Suppressor macrophage (primary cell): ENCODE results near the gene RAI1.
A peak's percentile ranks its signal among the peaks of the same experiment; 100 is the strongest.

Experiments used
- DNase-seq, 4 experiments: peaks; one replicate each; pipeline ENCODE4 v3.0.0-alpha.2; 2020 to 2022

RAI1 gene

DNA sequence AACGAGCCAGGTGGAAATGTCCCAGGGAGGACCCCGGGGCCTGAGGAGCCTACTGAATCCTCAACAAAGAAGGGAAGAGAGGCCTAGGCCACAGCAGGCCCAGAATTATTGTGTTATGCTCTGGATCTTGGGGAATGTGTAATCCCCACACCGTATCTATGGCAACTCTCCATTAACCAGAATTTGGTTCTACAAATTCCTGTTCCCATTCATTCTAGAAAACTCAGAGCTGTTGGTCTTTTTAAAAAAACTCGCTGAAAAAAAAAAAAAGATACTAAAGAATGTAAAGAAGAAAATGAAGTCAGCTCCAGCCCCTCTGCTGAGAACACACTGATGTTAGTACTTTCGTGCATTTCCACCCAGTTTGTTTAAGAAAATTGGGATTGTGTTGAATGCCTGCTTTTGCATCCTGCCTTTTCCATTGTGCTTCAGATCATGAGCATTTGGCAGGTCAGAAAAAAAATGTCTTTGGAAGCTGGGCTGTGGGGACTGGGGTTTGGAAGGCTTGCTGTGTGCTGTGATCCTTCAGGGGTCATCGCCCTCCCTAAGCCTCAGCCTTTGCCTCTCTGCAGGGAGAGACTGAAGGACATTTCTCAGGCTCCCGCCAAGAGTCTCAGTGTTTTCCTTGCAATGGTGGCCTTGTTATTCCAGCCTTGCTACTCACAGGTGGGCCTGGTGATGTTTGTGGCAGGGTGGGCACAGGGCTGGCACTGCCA, 86.1 kb downstream of the RAI1 start:
- DNase-seq = no peak

DNA sequence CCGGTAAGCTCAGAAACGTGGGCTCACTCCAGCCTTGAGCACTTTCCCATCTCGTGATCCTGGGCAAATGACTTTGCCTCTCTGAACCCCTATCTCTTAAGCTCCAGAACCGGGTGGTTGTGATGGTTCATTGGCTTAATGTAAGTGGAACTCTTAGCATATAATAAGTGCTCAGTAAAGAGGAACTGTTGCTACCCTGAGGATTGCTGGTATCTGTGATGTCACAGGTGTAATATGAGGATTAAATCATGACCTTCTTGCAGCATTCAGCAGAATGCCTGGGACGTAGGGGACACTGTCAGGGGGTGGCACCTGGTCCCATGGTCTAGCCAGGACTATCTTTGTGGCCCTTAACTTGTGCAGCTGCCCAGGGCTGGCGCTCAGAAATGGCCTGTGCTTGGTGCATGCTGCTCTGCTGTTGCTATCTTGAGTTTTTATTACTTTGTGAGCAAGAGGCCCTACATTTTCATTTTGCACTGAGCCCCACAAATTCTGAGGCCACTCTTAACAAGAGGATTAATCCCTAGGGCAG, 86.7 kb downstream of the RAI1 start:
- no peak for DNase-seq

DNA sequence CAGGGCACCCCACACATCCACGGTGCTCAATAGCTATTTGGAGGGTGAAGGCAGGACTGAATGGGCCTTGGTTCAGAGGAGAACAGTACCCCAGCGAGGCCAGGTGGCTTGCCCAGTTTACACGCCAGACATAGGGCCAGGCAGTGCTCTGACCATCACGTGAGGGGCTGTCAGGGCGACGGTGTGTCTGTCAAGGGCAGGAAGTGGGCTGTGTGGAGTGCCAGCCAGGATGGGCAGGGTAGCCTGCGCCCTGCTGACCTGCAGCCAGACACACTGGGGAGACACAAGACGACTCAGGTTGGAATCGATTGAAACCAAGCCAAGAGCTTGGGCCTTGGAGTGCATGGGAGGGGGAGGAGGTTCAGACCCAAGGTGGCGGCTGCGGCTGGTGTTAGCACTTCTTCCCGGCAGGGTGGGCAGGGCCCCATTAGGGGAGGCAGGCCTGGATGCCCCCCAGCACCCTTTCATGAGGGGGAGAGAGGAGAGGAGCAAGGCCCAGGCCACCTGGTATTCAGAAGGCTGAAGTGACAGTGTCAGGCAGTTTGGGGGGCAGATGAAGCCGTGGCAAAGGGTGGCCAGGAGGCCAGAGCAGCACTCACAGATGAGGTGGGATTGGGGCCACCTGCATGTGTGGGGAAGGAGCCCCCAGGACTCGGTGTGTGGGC, 87.3 kb downstream of the RAI1 start:
- no peak for DNase-seq

DNA sequence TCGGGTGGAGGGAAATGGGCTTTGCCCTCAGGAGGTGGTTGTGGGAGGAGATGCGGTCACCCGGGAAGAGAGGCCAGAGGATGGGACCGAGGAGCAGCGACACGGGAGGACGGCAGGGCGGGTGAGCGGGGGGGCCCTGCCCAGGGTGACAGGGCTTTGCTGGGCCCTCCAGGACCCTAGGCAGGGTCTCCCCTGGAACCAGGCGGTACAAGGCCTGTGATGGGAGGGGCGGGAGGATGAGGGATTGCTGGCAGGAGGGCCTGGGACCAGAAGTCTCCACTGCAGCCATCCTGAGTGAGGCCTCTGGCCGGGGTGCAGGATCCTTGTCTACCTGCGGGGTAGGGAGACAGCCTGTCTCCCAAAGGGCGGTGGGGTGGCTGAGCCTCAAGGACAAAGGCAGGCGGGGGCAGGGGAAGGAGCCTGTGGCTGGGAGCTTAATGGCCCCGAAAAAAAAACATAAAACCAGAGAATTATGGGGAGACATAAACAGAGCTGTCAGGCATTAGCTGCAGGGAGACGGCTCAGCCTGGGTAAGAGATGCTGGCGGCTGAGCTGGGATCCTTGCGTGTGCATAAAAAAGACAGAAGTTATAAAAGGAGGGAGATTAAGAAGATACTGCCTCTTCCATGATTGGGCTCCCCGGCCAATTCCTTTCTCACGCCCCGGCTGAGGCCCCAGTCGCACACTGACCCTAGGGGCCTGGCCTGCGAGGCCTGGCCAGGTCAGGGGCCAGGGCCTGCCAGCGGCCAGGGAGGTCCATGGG, 88.8 kb downstream of the RAI1 start:
- DNase-seq = no peak

DNA sequence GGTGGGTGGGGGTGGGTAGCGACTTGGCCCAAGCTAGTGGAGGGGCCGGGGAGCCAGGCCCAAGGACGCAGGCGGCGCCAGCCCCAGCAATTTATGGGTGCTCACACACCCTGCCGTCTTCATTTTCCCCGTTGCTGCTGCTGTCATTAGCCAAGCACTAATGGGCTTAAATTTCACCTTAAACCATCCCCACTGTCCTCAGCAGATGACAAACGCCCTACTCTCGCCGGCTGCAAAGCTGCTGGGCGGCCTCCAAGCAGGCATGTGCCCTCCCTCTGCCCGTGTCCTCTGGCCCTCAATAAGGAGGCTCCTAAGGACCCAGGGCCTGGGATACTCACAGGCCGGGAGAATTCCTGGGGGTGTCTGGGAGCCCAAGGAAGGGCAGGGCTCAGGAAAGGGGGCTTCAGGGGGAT, 89.4 kb downstream of the RAI1 start:
- no peak for DNase-seq

DNA sequence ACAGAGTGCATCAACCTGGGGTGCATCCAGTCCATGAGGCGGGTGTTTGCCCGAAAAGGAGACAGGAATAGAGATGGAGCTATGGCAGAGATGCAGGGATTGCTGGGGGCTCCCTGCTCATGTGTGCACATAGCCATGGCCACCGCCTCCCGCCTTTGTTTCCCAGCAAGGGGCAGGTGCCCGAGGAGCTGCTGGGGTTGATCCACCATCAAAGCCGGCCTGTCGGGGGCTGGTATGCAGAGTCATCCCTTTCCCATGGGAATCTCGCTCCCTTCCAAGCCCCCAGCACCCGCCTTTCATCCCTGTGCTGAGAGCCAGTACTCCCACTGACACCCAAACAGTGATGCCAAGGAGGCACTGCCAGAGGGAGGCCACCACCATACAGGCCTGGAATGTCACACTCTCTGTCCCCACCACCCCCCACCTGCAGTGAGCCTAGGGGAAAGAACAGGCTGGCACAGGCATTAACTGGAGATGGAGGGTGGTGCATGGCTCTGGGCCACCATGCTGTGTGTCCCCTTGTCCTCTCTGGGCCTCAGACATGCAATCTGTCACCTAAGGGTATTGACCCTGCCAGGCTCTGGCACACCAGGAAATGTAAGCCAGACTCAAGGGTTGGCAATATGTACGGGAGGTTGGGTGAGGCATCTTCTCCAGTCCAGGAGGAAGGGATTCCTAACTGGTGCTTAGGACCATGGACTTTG, 90.4 kb downstream of the RAI1 start:
- no peak for DNase-seq

DNA sequence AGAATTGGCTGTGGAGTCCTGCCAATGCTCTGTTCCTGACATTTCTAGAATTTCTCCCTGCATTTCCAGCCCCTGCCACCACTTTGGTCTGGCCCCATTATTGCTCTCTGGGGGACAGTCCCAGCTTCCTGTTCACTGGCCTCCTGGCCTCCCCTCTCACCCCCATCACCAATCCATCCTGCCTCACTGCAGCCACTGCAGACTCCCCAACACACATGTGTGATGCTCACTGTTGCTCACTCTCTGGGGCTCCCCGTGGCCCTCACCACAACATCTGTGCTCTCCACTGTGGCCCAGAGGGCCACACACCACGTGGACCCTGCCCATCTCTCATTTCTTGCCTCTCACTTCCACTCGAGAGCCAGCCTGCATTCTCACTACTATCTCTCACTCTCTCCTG, 91.0 kb downstream of the RAI1 start:
- DNase-seq = no peak

DNA sequence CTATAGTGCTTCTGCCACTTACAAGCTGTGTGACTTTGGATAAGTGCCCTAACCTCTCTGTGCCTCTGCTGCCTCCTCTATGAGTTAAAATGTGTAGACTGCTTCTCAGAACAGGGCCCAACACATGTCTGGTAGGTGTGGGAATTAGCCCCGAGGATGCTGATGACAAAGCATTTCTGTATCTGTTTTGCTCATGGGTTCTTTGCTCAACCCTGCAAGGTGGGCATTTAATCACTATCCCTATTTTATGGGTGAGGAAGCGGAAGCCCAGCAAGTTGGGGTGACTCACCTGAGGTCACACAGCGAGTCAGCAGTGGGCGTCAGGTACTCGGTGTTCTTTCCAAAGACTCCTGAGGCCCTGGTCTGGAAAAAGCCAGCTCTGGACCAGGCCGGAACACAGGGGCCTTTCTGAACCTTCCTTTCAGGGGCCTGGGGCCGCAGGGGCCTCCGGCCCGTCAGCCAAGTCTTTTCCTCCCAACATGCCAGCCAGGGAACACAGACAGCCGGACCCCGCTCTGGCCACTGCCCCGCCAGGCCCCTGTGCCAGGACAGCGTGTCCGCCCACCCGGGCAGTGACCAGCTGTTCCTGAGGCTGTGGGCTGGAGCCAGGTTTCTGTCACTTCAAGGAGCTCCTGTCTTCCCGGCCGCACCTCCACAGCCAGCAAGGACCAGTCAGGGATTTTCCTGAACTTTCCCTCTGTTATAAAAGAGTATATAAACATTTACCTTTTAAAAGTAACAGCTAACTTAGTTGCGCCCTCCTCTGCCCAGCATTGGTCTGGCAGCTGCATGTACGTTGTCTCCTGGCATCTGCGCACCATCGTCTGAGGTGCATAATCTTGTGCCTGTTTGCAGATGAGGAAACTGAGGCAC, 93.0 kb downstream of the RAI1 start:
- DNase-seq = peak in 1 of 4 experiments; percentile 6

DNA sequence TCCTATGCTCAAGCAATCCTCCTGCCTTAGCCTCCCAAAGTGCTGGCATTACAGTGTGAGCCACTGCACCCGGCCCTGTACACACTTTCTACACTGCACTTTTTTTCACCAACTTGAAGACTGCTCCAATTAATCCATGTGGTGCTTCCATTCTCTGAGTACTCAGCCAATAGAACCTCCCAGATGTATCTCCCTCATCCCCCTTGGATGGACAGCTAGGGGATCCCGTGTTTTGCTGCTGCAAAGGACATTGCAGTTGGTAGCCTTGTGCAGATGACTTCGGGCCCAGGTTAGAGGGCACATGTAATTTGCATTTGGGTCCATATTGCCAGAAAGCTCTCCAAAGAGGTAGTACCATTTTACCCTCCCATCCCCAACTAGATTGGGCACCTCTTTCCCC, 95.6 kb downstream of the RAI1 start:
- no peak for DNase-seq

DNA sequence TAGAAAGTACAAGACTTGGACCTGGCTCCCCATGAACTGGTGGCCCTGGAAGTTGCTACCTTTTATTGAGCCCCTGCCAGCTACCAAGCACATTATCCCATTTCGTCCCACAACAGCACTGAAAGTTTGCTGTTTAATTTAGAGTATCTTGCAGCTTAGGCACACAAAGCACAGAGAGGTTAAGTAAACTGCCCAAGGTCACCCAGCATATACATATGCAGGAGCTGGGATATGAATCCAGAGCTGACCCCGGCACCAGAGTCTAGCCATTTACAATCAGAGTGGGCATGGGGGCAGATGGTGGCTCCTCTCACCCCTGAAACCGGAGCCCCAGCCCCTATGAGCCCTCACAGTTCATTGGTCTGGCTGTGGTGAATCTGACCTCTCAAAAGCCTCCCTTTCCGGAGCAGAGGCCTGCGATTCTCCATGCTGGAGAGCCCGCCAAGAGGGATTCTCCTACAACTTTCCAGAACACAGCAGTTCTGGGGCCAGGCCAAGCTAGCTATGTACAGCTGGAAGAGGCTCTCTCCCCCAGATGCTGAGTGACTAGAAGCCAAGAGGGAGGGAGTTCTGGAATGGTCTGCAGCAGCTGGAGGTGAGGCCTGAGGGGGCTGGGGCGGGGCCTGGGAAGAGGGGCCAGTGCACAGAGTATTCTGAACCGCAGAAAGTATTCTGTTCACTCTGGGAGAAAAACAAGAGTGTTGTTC, 97.2 kb downstream of the RAI1 start:
- no peak for DNase-seq

DNA sequence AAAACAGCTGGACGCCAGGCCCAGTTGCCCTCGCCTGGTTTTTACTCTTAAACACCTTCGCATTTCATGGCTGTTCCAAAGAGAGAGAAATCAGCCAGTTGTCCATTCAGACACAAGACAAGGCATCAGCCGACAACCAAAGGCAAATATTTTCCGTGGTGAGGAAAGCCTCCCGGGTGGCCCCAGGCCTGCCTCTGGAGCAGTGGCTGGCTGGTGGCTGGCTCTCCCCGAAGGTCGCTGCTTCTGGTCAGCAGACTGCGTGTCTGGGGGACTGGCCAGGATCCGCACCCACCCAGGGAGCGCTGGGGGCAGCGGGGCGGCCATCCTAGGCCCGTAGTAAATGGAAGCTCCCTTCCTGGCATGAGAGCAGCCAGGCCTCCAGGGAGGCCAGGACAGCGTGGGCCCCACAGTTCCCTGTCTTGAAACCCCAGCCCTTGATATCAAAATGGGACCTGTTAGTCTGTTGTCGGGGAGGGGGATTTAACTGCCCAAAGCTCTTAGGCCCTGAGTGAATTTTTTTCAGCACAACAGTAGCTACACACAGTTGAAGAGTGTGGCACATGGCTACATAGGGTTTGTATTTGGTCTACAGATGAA, 97.9 kb downstream of the RAI1 start:
- no peak for DNase-seq

DNA sequence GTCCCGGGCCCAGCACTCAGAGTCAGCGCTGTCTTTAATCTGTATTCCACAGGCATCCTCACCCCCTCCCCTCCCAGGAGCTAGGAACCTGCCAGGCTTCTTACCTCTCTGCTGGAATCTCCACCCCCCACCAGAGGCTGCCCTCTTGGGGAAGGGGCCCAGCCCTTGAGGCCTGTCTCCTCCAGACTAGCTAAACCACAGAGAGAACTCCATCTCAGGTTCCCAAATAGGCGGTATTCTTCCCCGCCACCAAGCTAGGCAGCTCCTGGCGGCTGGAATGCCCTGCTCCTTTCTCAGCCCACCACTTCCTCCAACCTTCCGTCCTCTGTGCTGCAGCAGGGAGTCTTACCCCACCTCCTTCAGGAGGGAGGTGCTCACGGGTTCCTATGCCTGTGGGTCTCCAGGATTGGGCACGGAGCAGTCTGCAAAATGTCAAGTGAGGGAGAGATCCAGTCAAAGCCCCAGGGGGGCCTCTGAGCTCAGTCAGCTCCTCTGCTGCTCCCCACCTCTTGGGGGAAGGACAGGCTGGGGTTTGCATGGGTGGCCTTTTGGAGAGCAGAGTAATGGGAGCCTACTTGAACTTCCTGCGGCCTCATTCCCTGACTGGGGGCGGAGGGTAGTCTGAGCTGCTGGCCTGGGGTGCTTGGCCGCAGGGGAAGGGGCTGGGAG, 99.8 kb downstream of the RAI1 start:
- DNase-seq = peak in 3 of 4 experiments; percentile 29 to 37 (median 29)

DNA sequence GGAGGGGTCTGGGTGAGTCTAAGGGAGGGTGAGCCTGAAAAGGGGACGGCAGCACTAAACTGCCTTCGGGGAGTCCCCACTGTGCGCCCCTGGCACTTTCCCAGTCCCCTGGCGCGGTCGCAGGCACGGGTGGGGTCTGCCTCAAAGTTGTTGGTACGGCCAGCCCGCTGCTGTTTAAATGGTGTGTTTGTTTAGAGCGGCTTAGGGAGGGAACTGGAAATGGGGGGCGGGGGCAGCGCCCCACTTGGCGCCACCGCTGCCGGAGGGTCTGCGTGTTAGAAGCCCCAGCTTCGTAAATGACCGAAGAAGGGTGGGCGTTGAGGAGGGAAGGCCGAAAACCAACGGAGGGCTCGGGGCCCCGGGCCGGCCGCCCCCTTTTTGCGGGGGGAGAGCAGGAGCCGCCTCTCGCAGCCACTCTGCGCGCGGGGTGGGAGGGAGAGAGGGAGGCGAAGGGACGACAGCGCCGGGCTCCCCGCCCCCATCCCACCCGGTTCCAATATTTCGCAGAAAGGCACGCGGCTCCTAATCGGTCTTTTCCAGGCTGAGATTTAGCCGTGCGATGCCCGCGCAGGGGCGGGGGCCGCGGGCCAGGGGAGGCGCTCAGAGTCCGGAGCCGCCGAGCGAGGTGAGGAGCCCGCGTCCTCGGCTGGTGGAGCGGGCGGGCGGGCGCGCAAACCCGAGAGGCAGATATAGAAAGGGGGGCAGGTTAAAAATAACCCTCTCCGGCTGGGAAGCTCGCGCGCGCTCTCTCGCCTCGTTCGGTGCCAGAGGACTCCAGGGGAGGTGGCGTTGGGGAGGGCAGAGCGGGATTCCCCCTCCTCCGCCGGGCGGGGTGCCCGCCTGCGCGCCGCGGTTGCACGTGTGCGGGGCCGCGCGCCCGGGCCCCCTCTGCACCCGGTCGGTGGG, 100.6 kb downstream of the RAI1 start:
- peak in 3 of 4 experiments; percentile 16 to 51 (median 35) for DNase-seq

DNA sequence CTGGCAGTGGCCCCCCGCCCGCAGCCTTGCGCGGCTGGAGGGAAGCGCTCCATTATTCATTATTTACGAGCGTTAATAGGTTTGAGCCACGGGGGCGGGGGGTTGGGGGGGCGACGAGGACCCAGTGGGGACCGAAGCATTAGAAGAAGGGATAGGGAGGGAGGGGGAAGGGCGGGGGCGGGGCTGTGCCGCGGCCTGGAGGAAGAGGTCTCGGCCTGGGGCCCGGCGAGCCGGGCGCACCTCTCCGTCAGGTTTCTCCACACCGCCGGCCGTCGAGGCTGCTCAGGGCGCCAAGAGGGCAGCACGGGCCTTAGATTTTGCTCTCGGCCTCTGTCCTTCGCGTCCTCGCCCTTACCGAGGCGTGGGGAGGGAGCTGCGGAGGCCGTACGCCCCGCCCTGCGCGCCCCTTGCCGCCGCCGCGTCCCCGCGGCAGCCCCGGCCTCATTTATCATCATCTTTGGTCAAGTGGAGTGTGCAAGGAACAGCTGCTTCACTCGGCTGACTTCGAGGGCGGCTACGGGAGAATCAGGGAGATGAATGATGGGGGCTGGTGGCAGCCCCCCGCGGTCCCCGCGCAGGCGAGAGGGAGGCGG, 101.4 kb downstream of the RAI1 start:
- peak in 2 of 4 experiments; percentile 12 to 18 for DNase-seq

DNA sequence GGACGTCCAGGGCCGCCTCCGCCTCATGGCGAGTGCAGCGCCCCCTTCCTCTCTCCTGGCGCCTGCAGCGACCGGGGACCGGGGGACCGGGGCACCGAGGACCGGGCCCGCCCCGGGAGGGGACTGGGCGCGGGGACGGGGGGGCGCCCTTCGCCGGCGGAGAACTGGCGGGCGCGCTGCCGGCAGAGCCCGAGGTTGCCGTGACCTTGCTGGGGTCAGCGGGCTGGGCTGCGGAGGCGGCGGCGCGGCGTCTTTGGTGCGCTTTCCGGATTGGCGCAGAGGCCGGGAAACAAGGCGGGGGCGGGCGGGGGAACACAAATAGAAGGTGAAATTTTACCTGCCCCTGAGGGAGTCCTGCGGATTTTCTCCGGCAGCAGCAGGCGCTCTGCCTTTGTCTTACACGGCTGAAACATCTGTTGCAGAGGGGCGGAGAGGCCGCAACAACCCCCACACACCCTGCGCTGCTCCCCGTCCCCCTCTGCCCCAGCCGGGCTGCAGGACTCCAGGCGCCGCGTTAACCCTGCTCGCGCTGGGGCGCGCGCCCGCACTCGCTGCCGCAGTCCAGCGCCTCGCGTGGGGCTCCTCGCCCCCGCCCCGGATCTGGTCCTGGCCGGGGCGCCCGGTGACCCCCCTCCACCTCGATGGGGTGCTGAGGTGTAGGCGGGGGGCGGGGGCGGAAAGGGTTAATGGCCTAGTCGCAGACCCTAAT, 102.0 kb downstream of the RAI1 start:
- peak in 2 of 4 experiments; percentile 39 to 56 for DNase-seq

DNA sequence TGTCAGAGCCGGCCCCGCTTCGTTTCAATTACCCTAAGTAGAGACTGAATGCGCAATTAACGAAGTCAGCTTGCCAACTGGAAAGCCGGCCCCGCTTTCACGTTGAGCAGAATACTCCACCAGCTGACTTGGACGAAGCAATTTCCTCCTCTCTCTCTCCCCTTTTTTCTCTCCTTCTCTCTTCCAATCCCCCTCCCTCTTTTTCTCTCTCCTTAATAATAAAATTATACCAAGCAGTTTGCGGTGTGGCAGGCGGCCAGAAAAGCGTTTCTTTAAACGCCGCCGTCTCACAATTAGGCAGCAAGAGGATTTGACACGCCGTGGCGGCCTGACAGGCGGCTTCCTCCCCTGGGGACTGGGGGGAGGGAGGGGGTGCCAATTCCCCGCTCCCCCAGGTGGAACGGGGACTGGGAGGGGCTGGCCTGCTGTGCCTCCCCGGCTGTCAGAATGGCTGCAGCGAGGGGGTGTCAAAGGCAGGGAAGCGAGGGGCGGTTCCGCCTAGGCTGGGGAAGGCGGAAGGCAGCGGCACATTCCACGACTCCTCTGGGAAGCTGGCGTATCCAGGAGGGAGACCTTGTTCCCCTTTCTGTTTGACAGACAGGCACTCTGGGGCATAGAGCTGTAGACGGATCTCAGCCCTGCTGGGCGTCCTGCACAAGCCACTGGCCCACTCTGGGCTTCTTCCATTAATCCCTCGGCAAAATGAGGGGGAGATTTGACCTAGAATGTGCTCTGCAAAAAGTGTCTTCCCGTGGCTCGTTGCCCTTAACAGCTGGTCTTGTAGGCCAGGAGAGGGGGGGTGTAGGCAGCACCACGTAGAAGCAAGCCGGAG, 102.8 kb downstream of the RAI1 start:
- DNase-seq = peak; percentile 27 to 44 (median 40)
